Mammary epithelial cell (primary cell): ENCODE measurements around the gene FBXL15.

Source experiments
- CTCF ChIP-seq, 2 donors: IDR thresholded peaks in 1 of 2; conservative IDR thresholded peaks in 1 of 2; 2 replicates each; pipeline ENCODE4 v1.5.1; 2011 to 2012; ENCODE audit warnings: inconsistent platforms in 2 of 2, low read length in 2 of 2, mild to moderate bottlenecking in 2 of 2, control low read depth in 1 of 2, low read depth in 1 of 2; ENCODE audit not compliant: insufficient read depth in 1 of 2; ENCODE audit errors: extremely low read depth in 1 of 2
- EZH2 ChIP-seq: IDR thresholded peaks from 2 replicates; pipeline ENCODE4 v1.6.1; 2012; ENCODE audit warnings: low read length, inconsistent platforms, borderline replicate concordance

GRCh38 chr10:102451105-102451969 lies 30.7 kb downstream of the FBXL15 start, which contains the start of gene C10orf95:
- TF ChIP-seq CTCF (conservative IDR thresholded peaks at IDR 0.05 in 1 of 2, IDR thresholded peaks at IDR 0.05 in 1 of 2; ENCODE audit: extremely low read depth in 1 of 2, insufficient read depth in 1 of 2, low read depth in 1 of 2, low read length in 2 of 2) (no peak), EZH2 (no peak)
